HG03066 (cell line): Measurements from ENCODE around the gene PLEKHM2.
A peak's percentile ranks its signal among the peaks of the same experiment; 100 is the strongest.

ENCODE experiments used
- ATAC-seq: cut with Tn5 transposase; IDR thresholded peaks from one replicate; pipeline ENCODE4 v1.9.1; 2021; ENCODE audit warnings: low read depth; ENCODE audit not compliant: unreplicated experiment

PLEKHM2 gene

GRCh38 chr1:15737324-15738319 is 53.5 kb downstream of the PLEKHM2 start:
- ATAC-seq: no peak

GRCh38 chr1:15738416-15739113 is 54.4 kb downstream of the PLEKHM2 start:
- ATAC-seq: no peak

- no peak for ATAC-seq
These were observed 55.1 kb downstream of the PLEKHM2 start for GRCh38 chr1:15739259-15739658.

- no peak for ATAC-seq
These were observed 55.6 kb downstream of the PLEKHM2 start for GRCh38 chr1:15739745-15740144.

DNA sequence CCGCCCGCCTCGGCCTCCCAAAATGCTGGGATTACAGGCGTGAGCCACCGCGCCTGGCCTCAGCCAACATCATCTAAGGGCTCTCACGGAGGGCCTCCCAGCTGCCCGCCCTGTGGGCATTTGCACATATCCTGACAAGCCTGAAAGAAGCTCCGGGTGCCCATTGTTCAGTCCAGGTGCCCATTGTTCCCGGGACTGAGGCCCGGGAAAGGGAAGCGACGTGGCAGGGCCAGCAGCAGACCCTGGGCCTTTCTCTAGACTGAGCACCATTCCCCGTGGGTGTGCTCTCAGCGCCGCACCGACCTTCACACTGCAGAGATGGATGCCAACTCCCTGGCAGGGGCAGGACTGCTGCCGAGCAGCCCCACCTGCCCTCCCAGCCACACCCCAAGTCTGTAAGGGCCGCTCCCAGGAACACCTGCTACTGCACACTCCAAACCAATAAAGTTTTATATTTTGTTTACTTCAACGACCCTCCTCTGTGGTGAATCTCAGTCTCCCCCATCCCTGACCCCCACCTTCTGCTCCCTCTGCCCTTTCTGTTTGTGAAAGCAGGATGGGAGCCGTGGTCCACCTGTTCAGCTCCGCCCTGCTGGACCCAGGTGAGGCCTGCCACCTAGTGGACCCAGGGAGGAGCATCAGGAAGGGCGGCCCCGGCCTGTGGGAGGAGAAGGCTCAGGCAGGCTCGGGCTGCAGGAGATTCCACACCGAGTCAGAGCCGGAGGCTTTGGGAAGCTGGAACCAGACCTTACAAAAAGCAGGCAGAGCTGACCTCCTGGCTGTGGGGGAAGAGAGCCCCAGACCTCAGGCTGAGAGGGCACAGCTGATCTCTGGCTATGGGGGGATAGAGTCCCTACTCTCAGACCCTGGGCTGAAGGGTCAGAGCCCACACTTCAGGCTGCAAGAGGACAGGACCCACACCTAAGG is 57.1 kb downstream of the PLEKHM2 start:
- ATAC-seq: peak; percentile 68

DNA sequence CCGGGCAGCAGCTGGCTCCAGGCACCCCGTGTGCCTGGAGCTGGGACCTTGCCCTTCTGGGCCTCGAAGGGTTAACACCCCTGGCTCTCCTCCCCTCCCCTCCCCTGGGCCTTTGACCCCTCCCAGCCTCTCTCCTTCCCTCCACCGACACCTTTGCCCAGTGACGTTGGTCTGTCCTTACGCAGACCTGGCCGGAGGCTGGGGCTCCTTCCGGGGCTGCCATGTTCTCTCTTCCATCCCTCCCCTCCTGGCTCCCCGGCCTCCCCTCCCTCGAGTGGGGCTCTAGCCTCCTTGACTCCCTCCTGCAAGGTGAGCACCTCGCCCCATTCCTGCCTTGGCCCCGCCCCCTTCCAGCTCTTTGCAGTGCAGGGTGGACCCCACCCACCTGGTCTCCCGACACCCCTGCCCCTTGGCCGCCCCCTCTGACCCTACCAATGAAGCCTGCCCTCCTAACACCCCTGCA is 58.2 kb downstream of the PLEKHM2 start, which contains the start of gene TMEM82:
TSS of gene TMEM82 (plus strand) at position 161 of the 463 bp plus-strand sequence. CDS start at position 222, 61 bp downstream.
- no peak for ATAC-seq

- no peak for ATAC-seq
These were observed 60.1 kb downstream of the PLEKHM2 start for GRCh38 chr1:15744122-15744679.

DNA sequence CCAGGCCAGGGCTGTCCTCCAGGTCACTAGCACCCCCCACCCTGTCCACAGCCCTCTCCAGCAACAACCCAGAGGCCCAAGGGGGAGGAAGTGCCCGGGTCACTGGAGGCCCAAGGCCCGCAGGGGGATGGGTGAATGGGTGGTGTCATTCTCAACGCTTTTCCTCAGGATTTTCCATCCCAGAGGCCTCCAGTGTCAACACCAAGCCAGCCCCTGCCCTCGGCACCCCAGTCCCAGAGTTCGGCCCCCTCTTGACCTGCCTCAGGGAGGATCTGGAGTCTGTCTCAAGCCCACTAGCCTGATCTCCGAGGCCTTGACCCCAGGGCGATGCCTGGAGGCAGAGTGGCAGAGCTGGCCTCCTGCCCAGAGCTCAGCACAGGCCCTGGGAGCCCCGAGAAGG is 63.3 kb downstream of the PLEKHM2 start:
- ATAC-seq: no peak

DNA sequence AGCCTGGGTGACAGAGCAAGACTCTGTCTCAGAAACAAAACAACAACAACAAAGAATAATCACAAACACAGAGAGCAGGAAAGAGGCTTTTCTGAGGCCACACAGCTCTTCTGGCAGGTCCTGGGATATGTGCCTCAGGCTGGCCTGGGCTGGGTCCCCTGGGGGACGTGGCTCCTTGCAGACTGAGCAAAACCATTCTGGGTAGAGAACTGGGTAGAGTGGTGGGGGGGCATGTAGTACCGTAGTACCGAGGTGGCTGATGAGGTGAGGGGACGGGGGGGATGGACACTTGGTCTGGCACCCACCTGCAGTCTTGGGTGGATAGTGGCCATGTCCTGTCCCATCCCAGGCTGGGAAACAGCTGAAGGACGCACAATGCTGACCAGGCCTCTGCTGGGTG is 64.1 kb downstream of the PLEKHM2 start:
- no peak for ATAC-seq

DNA sequence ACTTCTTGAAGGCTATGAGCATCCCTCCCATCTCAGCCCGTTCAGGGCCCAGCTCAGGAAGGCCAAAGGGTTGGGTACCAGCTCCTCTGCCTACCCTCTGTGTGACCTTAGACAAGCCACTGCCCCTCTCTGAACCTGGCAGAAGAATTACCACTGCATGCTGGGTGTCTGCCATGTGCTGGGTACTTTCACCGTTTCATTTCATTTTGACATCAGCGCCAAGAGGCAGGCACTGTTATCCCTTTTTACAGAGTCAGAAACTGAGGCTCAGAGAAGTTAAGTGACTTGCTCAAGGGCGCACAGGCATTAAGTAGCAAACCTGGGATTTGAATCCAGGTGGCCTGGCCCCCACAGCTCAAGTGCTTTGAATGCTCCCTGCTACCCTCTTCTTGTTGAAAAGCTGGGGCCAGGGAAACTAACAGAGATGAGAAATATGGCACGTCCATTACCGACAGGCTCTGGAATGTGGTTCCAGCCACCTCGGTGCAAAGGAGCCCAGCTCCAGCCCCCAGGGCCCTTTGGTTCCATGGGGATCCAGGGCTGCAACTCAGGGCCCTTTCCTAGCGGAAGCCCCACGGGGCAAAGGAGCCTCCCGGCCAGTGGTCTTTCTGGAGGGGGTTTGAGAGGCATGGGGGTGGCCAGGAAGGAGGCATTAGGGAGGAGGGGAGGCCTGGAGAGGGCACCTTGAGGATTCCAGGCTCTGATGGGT is 64.7 kb downstream of the PLEKHM2 start:
- no peak for ATAC-seq

DNA sequence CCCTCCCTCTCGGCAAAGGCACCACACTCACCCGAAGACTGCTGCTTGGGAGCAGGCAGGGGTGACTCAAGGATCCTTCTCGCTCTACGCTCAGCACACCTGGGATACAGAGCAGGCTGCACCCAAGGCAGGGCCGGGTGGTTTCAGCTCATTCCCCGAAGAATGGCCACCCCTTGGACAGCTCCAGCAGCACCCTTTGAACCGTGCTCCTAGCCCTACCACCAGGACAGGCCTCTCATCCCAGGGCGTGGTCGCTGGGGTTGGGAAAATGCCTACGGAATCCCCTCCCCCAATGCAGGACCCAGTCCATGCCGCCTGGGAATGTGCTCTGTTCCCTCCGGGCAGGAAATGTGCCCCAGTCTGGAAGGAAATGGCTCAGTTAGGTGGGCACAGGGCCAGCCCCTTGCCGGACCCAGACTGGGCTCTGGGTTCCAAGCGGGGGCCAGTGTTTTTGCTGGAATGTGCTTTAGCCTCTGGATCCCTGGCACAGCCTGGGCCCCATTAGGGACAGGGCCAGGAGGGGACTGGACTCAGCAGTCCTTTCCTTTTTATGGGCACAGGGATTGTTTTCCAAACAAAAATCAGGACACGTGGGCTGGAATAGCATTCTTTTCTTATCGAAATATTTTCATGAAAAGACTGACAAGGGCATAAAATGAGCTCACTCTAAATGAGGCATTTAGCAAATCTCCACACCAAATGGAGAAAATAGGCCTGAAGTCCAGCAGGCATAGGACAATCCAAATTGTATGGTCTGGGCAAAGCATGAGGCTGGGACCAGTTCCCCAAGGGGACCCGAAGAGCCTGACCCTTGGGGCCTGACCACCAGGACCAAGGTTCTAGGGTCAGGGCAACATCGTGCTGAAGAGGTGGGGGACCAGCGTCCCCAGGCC is 65.5 kb downstream of the PLEKHM2 start:
- no peak for ATAC-seq

GRCh38 chr1:15750924-15751323 is 66.8 kb downstream of the PLEKHM2 start:
- no peak for ATAC-seq

DNA sequence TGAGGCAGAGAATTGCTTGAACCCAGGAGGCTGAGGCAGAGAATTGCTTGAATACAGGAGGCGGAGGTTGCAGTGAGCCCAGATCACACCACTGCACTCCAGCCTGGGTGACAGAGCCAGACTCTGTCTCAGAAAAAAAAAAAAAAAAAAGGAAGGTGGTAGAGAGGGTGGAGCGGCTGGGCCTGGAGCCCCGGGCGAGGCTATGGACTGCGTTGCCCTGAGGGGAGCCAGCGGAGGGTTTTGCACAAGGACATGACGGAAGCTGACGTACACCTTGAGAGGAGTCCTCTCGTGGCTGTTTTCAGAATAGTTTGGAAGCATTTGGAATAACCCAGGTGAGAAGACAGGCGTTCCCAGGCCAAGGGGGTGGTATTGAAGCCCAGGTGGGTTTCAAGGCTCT is 67.6 kb downstream of the PLEKHM2 start:
- ATAC-seq: no peak

DNA sequence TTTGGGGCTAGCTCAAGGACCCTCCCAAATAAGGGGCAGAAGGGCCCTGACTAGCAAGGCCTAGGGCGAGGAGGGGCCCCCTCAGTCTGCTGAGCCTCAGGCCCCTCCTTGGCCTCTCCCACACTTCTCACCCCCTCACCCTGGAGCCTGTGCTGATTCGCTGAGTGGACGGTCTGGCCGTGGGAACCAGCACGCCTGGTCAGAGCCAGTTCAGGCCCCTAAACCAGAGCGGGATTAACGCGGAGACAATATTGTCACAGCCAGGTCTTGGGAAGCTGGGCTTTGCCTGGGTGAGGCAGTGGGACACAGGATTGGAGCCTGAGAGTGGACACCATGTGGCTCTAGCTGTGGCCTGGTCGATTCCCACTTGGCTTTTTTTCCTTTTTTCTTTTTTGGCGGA is 69.7 kb downstream of the PLEKHM2 start:
- ATAC-seq: no peak

GRCh38 chr1:15755021-15755645 is 71.0 kb downstream of the PLEKHM2 start:
- ATAC-seq: no peak

GRCh38 chr1:15755646-15756040 is 71.5 kb downstream of the PLEKHM2 start:
- no peak for ATAC-seq

GRCh38 chr1:15756143-15757015 is 72.3 kb downstream of the PLEKHM2 start:
- no peak for ATAC-seq
